Right atrium auricular region (tissue), 2 donors: ENCODE data around the gene PPP6R2. TPM values are rescaled to one million over a fixed set of nuclear protein-coding genes. Genes with fewer than 3 reads are reported as not detected.

Experiments used
- DNase-seq: peaks from one replicate; pipeline ENCODE4 v3.0.0-alpha.2; 2019; ENCODE audit warnings: low spot score
- H3K27ac ChIP-seq, 2 donors: fragments of 200-600 bp; sonication (generic); 1 replicate in 1 of 2; 2 replicates in 1 of 2; pipeline ENCODE4 v1.5.1; 2016 to 2019
- H3K27me3 ChIP-seq, 2 donors: fragments of 200-600 bp; sonication (generic); one replicate each; pipeline versions ENCODE4 v1.5.1 to v1.6.0; 2017 to 2019
- H3K36me3 ChIP-seq: fragments of 200-600 bp; sonication (generic); one replicate; pipeline ENCODE4 v1.5.1; 2016
- H3K4me1 ChIP-seq, 2 donors: fragments of 200-600 bp; sonication (generic); one replicate each; pipeline versions ENCODE4 v1.5.1 to v1.6.0; 2017 to 2019
- H3K4me3 ChIP-seq, 2 donors: fragments of 200-600 bp; sonication (generic); 1 replicate in 1 of 2; 2 replicates in 1 of 2; pipeline ENCODE4 v1.5.1; 2017 to 2019; ENCODE audit warnings: mild to moderate bottlenecking in 1 of 2, moderate library complexity in 1 of 2
- H3K9me3 ChIP-seq, 2 donors: fragments of 200-600 bp; sonication (generic); one replicate each; pipeline ENCODE4 v1.5.1; 2019
- total RNA-seq, 2 donors: library from RNA; depleted of rRNA; stranded (reverse); fragments of >200 nt; gene quantifications; one replicate each; pipeline ENCODE4 v1.1.0, GENCODE V29; 2016
- TF ChIP-seq, protein P1 (sequence below), 2 donors: fragments of 200-600 bp; sonication (generic); IDR thresholded peaks; one replicate each; pipeline ENCODE4 v1.5.1; 2019; ENCODE audit warnings: antibody characterized with exemption in 2 of 2

Gene PPP6R2
- total RNA-seq, 2 donors from 2014 or later: 45.2 to 54.8 TPM

DNA sequence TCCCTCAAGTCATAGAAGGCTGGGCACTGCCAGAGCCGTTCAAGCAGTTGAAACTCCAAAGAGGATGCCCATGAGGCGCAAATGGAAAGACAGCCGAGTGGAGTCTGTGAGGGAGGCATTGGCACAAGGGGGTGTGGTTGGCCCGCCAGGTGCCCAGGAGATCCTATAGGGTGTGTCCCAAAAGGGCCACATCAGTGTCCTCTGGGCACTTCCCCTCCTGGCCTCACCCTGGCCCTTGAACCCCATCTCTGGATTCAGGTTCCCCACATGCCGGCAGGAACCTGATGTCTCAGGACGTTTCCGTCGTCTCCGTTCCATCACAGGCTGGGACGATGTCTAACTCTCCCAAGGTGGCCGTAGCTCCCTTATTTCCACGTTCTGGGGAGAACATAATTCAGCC, 77.5 kb downstream of the PPP6R2 start:
- Histone ChIP-seq H3K27ac (no peak overlapping the region), H3K27me3 (no peaks in the 10 kb centered on the region)
- TF ChIP-seq, protein P1, sequence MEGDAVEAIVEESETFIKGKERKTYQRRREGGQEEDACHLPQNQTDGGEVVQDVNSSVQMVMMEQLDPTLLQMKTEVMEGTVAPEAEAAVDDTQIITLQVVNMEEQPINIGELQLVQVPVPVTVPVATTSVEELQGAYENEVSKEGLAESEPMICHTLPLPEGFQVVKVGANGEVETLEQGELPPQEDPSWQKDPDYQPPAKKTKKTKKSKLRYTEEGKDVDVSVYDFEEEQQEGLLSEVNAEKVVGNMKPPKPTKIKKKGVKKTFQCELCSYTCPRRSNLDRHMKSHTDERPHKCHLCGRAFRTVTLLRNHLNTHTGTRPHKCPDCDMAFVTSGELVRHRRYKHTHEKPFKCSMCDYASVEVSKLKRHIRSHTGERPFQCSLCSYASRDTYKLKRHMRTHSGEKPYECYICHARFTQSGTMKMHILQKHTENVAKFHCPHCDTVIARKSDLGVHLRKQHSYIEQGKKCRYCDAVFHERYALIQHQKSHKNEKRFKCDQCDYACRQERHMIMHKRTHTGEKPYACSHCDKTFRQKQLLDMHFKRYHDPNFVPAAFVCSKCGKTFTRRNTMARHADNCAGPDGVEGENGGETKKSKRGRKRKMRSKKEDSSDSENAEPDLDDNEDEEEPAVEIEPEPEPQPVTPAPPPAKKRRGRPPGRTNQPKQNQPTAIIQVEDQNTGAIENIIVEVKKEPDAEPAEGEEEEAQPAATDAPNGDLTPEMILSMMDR (IDR thresholded peaks at IDR 0.05): no peak

GRCh38 chr22:50422046-50422445, 78.9 kb downstream of the PPP6R2 start:
- no peak for DNase-seq
- peaks cover 86% of the 10 kb centered on the region for H3K36me3 ChIP-seq
- H3K27ac ChIP-seq: no peak overlapping the region
- H3K27me3 ChIP-seq: no peaks in the 10 kb centered on the region
- no peak overlapping the region for H3K4me3 ChIP-seq
- TF ChIP-seq, protein P1 (IDR thresholded peaks at IDR 0.05): no peak
- no peaks in the 10 kb centered on the region for H3K4me1 ChIP-seq
- no peaks in the 10 kb centered on the region for H3K9me3 ChIP-seq

More for the DNA sequence above, 77.5 kb downstream of the PPP6R2 start:
- Histone ChIP-seq H3K36me3 (peaks cover 95% of the 10 kb centered on the region), H3K4me1 (no peaks in the 10 kb centered on the region), H3K4me3 (no peak overlapping the region), H3K9me3 (no peaks in the 10 kb centered on the region)
- no peak for DNase-seq

- H3K27me3 ChIP-seq: no peaks in the 10 kb centered on the region
- peaks cover 84% of the 10 kb centered on the region for H3K36me3 ChIP-seq
- H3K27ac ChIP-seq: no peak overlapping the region
- DNase-seq: no peak
- H3K4me1 ChIP-seq: no peaks in the 10 kb centered on the region
- TF ChIP-seq, protein P1 (IDR thresholded peaks at IDR 0.05): no peak
- no peak overlapping the region for H3K4me3 ChIP-seq
- H3K9me3 ChIP-seq: no peaks in the 10 kb centered on the region
These were observed 80.1 kb downstream of the PPP6R2 start for GRCh38 chr22:50422961-50423815.

- no peak for DNase-seq
- TF ChIP-seq, protein P1 (IDR thresholded peaks at IDR 0.05): no peak
- H3K36me3 ChIP-seq: peaks cover 85% of the 10 kb centered on the region
- no peaks in the 10 kb centered on the region for H3K27me3 ChIP-seq
- H3K27ac ChIP-seq: no peak overlapping the region
- H3K9me3 ChIP-seq: no peaks in the 10 kb centered on the region
- H3K4me1 ChIP-seq: no peaks in the 10 kb centered on the region
- H3K4me3 ChIP-seq: no peak overlapping the region
These were observed 80.8 kb downstream of the PPP6R2 start for GRCh38 chr22:50423956-50424355.

DNA sequence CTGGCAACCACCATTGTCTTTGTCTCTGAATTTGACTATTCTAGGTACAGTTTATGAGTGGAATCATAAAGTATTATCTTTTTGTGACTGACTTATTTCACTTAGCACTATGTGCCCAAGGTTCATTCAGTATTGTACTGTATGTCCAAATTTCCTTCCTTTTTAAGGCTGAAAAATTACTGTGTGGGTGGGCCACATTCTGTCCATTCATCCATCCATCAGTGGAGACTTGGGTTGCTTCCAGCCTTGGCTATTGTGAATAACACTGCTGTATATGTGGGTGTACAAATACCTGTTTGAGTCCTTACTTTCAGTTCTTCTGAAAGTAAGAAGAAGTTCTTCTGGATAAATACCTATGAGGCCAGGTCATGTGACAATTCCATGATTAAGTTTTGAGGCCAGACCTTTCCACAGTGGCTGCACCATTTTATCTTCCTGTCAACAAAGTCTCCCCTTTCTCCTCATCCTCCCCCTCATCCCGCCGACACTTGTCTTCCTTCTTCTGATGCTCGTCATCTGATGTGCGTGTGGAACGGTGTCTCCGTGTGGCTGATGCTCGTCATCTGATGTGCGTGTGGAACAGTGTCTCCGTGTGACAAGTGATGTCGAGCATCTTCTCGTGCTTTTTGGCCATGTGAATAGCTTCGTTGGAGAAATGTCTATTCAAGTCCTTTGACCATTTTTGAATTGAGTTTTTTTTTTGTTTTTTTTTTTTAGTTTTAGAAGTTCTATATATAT, 82.2 kb downstream of the PPP6R2 start:
- TF ChIP-seq, protein P1 (IDR thresholded peaks at IDR 0.05): no peak
- Histone ChIP-seq H3K36me3 (peaks cover 81% of the 10 kb centered on the region), H3K4me1 (no peaks in the 10 kb centered on the region), H3K27ac (no peak overlapping the region), H3K4me3 (no peak overlapping the region), H3K9me3 (no peaks in the 10 kb centered on the region), H3K27me3 (no peaks in the 10 kb centered on the region)
- DNase-seq: no peak
